Activated naive CD4-positive, alpha-beta T cell treated with anti-CD3 and anti-CD28 coated beads, Interleukin-2, amount 50 U/mL, for 72 hours (primary cell): Measurements from ENCODE around the gene UBE2D1. TPM values are rescaled to one million over a fixed set of nuclear protein-coding genes. Genes with fewer than 3 reads are reported as not detected.
A peak's percentile ranks its signal among the peaks of the same experiment; 100 is the strongest.
"Not testable (repeated sequence)": the region's sequence is repeated elsewhere in the genome, so short reads cannot be mapped to it uniquely, and the experiment has no call there.

Experiments used
- ATAC-seq, 2 donors: fragments of 150-1000 bp; cut with Tn5 transposase; 2 replicates each; pipeline ENCODE4 v1.10.0; 2021; ENCODE audit warnings: mild to moderate bottlenecking in 2 of 2, moderate library complexity in 2 of 2
- DNase-seq, 2 donors: peaks; one replicate each; pipeline ENCODE4 v3.0.0; 2021 to 2022; ENCODE audit warnings: low spot score in 2 of 2
- H3K27ac Mint-ChIP-seq, 2 donors: one replicate each; pipeline ENCODE4 v1.8.0; 2022; ENCODE audit warnings: mild to moderate bottlenecking in 2 of 2, mixed read lengths in 2 of 2
- H3K36me3 Mint-ChIP-seq, 2 donors: one replicate each; pipeline ENCODE4 v1.8.0; 2022; ENCODE audit warnings: mixed read lengths in 2 of 2
- H3K9me3 Mint-ChIP-seq, 2 donors: one replicate each; pipeline ENCODE4 v1.8.0; 2022; ENCODE audit warnings: mixed read lengths in 2 of 2
- total RNA-seq, 2 donors: library from RNA; stranded (reverse); gene quantifications; one replicate each; pipeline ENCODE4 v1.2.3, GENCODE V29; 2022

Gene UBE2D1
- total RNA-seq, 2 donors from 2014 or later: 7.6 to 9.7 TPM

- Mint-ChIP-seq H3K27ac (no peak overlapping the region), H3K36me3 (peaks cover 8 to 28% of the 10 kb centered on the region in 2 donors), H3K9me3 (no peaks in the 10 kb centered on the region)
- no peak for DNase-seq
- peak in 1 of 2 donors; percentile 73 for ATAC-seq
Observed at GRCh38 chr10:58396057-58396456, 61.3 kb downstream of the UBE2D1 start.

- peaks cover 0 to 20% of the 10 kb centered on the region in 2 donors for H3K36me3 Mint-ChIP-seq
Observed at GRCh38 chr10:58397830-58398229, 63.0 kb downstream of the UBE2D1 start.

GRCh38 chr10:58399410-58399809, 64.6 kb downstream of the UBE2D1 start:
- ATAC-seq (no peak), DNase-seq (no peak)
- Mint-ChIP-seq H3K36me3 (peaks cover 0 to 15% of the 10 kb centered on the region in 2 donors), H3K27ac (no peak overlapping the region), H3K9me3 (no peaks in the 10 kb centered on the region)

More at GRCh38 chr10:58397830-58398229, 63.0 kb downstream of the UBE2D1 start:
- Mint-ChIP-seq H3K9me3 (no peaks in the 10 kb centered on the region), H3K27ac (no peak overlapping the region)
- ATAC-seq: no peak
- no peak for DNase-seq

- ATAC-seq (no peak), DNase-seq (no peak)
- peaks cover 0 to 15% of the 10 kb centered on the region in 2 donors for H3K36me3 Mint-ChIP-seq
- H3K27ac Mint-ChIP-seq: no peak overlapping the region
- H3K9me3 Mint-ChIP-seq: no peaks in the 10 kb centered on the region
Observed at GRCh38 chr10:58400609-58401008, 65.8 kb downstream of the UBE2D1 start.

- DNase-seq (no peak), ATAC-seq (no peak)
- H3K9me3 Mint-ChIP-seq: no peaks in the 10 kb centered on the region
- H3K27ac Mint-ChIP-seq: no peak overlapping the region
- no peaks in the 10 kb centered on the region for H3K36me3 Mint-ChIP-seq
Observed at GRCh38 chr10:58404001-58404400, 69.2 kb downstream of the UBE2D1 start.

- DNase-seq: no peak
- no peak for ATAC-seq
- no peak overlapping the region for H3K27ac Mint-ChIP-seq
- no peaks in the 10 kb centered on the region for H3K9me3 Mint-ChIP-seq
- H3K36me3 Mint-ChIP-seq: no peaks in the 10 kb centered on the region
Observed at GRCh38 chr10:58409956-58410610, 75.3 kb downstream of the UBE2D1 start.

GRCh38 chr10:58412502-58412961, 77.7 kb downstream of the UBE2D1 start:
- no peaks in the 10 kb centered on the region for H3K9me3 Mint-ChIP-seq
- no peak overlapping the region for H3K27ac Mint-ChIP-seq
- no peak for ATAC-seq
- H3K36me3 Mint-ChIP-seq: no peaks in the 10 kb centered on the region
- DNase-seq: no peak

- Mint-ChIP-seq H3K36me3 (no peaks in the 10 kb centered on the region), H3K27ac (no peak overlapping the region)
- no peak for ATAC-seq
Observed at GRCh38 chr10:58414270-58415041, 79.7 kb downstream of the UBE2D1 start.

GRCh38 chr10:58415757-58416156, 81.0 kb downstream of the UBE2D1 start:
- DNase-seq (no peak), ATAC-seq (no peak)
- Mint-ChIP-seq H3K36me3 (peaks cover 0 to under 1% of the 10 kb centered on the region in 2 donors), H3K9me3 (peaks cover 0 to 7% of the 10 kb centered on the region in 2 donors), H3K27ac (no peak overlapping the region)

More at GRCh38 chr10:58414270-58415041, 79.7 kb downstream of the UBE2D1 start:
- DNase-seq: no peak
- H3K9me3 Mint-ChIP-seq: peaks cover 0 to 5% of the 10 kb centered on the region in 2 donors

- H3K27ac Mint-ChIP-seq, ATAC-seq: not testable (repeated sequence)
Observed at GRCh38 chr10:58417902-58418301, 83.1 kb downstream of the UBE2D1 start.

More at GRCh38 chr10:58417902-58418301, 83.1 kb downstream of the UBE2D1 start:
- peaks cover 5 to 10% of the 10 kb centered on the region in 2 donors for H3K9me3 Mint-ChIP-seq
- not testable (repeated sequence) for H3K36me3 Mint-ChIP-seq, DNase-seq

Other genes starting within 250 kb of the UBE2D1 start
- gene IPMK, start 67.1 kb upstream of the UBE2D1 start, total RNA-seq: 10 to 100 TPM in 1 of 2 donors, 1 to 10 TPM in 1; 5.7 to 10.1 TPM
- 10 to 100 TPM; 38.1 to 63.2 TPM for gene CISD1, start 65.8 kb upstream of the UBE2D1 start, total RNA-seq
- gene TFAM, start 50.4 kb downstream of the UBE2D1 start, total RNA-seq: 10 to 100 TPM; 74.8 to 84.7 TPM
- under 1 TPM in 1 of 2 donors, not detected in 1; 0.10 TPM for gene BICC1, start 177.9 kb downstream of the UBE2D1 start, total RNA-seq